GM23338 (cell line): ENCODE results near the gene BRD7. TPM values are rescaled to one million over a fixed set of nuclear protein-coding genes. Genes with fewer than 3 reads are reported as not detected.

ENCODE experiments used
- ATAC-seq: fragments of 200-7000 bp; cut with Tn5 transposase; 3 replicates; pipeline ENCODE4 v1.9.1; 2020
- DNase-seq: peaks from one replicate; pipeline ENCODE4 v3.0.0-alpha.2; 2015; ENCODE audit warnings: low spot score
- H2AFZ ChIP-seq: fragments of 200-600 bp; sonication (generic); 2 replicates; pipeline ENCODE4 v1.8.0; 2016; ENCODE audit warnings: antibody characterized with exemption, mild to moderate bottlenecking, moderate library complexity
- H3F3A ChIP-seq: fragments of 200-600 bp; sonication (generic); replicated peaks from 2 replicates; pipeline ENCODE4 v1.8.0; 2017; ENCODE audit warnings: antibody characterized with exemption, mixed run types, low read depth
- H3K27ac ChIP-seq: fragments of 200-600 bp; sonication (generic); 2 replicates; pipeline ENCODE4 v1.6.1; 2016; ENCODE audit warnings: low read depth
- H3K27me3 ChIP-seq: fragments of 200-600 bp; sonication (generic); 2 replicates; pipeline ENCODE4 v1.8.0; 2016; ENCODE audit warnings: mild to moderate bottlenecking, mixed run types, moderate library complexity; ENCODE audit not compliant: insufficient read depth
- H3K36me3 ChIP-seq: fragments of 200-600 bp; sonication (generic); 2 replicates; pipeline ENCODE4 v1.8.0; 2016; ENCODE audit warnings: mild to moderate bottlenecking; ENCODE audit not compliant: insufficient read depth
- H3K4me1 ChIP-seq: fragments of 200-600 bp; sonication (generic); 2 replicates; pipeline ENCODE4 v1.8.0; 2016; ENCODE audit warnings: mild to moderate bottlenecking, moderate library complexity; ENCODE audit not compliant: insufficient read depth
- H3K4me2 ChIP-seq: fragments of 200-600 bp; sonication (generic); 2 replicates; pipeline ENCODE4 v1.7.1; 2017; ENCODE audit warnings: mixed run types
- H3K4me3 ChIP-seq: fragments of 200-600 bp; sonication (generic); 2 replicates; pipeline ENCODE4 v1.6.1; 2016; ENCODE audit warnings: mixed run types
- H3K79me2 ChIP-seq: fragments of 200-600 bp; sonication (generic); replicated peaks from 2 replicates; pipeline ENCODE4 v1.8.0; 2017; ENCODE audit warnings: mild to moderate bottlenecking; ENCODE audit not compliant: insufficient read depth
- H3K9me2 ChIP-seq: fragments of 200-600 bp; sonication (generic); 2 replicates; pipeline ENCODE4 v1.8.0; 2017; ENCODE audit not compliant: insufficient read depth
- H4K20me1 ChIP-seq: fragments of 200-600 bp; sonication (generic); replicated peaks from 2 replicates; pipeline ENCODE4 v1.8.0; 2017; ENCODE audit warnings: mild to moderate bottlenecking; ENCODE audit not compliant: insufficient read depth
- H3K27ac Mint-ChIP-seq: 2 replicates; pipeline ENCODE4 v1.8.0; 2020; ENCODE audit warnings: inconsistent platforms, mild to moderate bottlenecking, moderate library complexity, mixed read lengths
- H3K27me3 Mint-ChIP-seq: 3 replicates; pipeline ENCODE4 v1.8.0; 2022; ENCODE audit warnings: low read depth, mild to moderate bottlenecking, moderate library complexity, mixed read lengths, inconsistent platforms; ENCODE audit not compliant: insufficient read depth, poor library complexity
- H3K36me3 Mint-ChIP-seq: 3 replicates; pipeline ENCODE4 v1.8.0; 2021; ENCODE audit warnings: low read depth, mild to moderate bottlenecking, inconsistent platforms, moderate library complexity, mixed read lengths
- H3K4me1 Mint-ChIP-seq: 3 replicates; pipeline ENCODE4 v1.8.0; 2020; ENCODE audit warnings: mild to moderate bottlenecking, inconsistent platforms, mixed read lengths
- H3K4me3 Mint-ChIP-seq: 3 replicates; pipeline ENCODE4 v1.8.0; 2021; ENCODE audit warnings: moderate library complexity, mild to moderate bottlenecking, inconsistent platforms, mixed read lengths
- H3K9me3 Mint-ChIP-seq: 3 replicates; pipeline ENCODE4 v1.8.0; 2020; ENCODE audit warnings: moderate library complexity, mild to moderate bottlenecking, inconsistent platforms, mixed read lengths
- CREB1 ChIP-seq: fragments of 250-450 bp; sonication (Bioruptor Pico); IDR thresholded peaks from 2 replicates; pipeline ENCODE4 v1.5.0; 2020; ENCODE audit warnings: low read depth, mild to moderate bottlenecking, moderate library complexity
- EZH2 ChIP-seq: fragments of 200-600 bp; sonication (generic); IDR thresholded peaks from one replicate; pipeline ENCODE4 v1.8.0; 2017; ENCODE audit warnings: antibody characterized with exemption, mild to moderate bottlenecking, low read depth; ENCODE audit not compliant: unreplicated experiment
- EZH2phosphoT487 ChIP-seq: fragments of 200-600 bp; sonication (generic); IDR thresholded peaks from one replicate; pipeline ENCODE4 v1.8.1; 2018; ENCODE audit warnings: antibody characterized with exemption; ENCODE audit not compliant: unreplicated experiment
- JUNB ChIP-seq: IDR thresholded peaks from one replicate; pipeline ENCODE4 v1.6.1; 2016; ENCODE audit warnings: antibody characterized with exemption; ENCODE audit not compliant: unreplicated experiment
- NANOG ChIP-seq: IDR thresholded peaks from 2 replicates; pipeline ENCODE4 v1.6.1; 2016; ENCODE audit warnings: antibody characterized with exemption, borderline replicate concordance
- POLR2AphosphoS5 ChIP-seq: IDR thresholded peaks from 2 replicates; pipeline ENCODE4 v1.6.1; 2016; ENCODE audit warnings: antibody characterized with exemption, low read depth
- STAT1 ChIP-seq: IDR thresholded peaks from one replicate; pipeline ENCODE4 v1.6.1; 2016; ENCODE audit warnings: antibody characterized with exemption; ENCODE audit not compliant: unreplicated experiment
- ZNF331 ChIP-seq: fragments of 250-450 bp; sonication (Bioruptor Pico); IDR thresholded peaks from 2 replicates; pipeline ENCODE4 v1.5.0; 2020; ENCODE audit warnings: low read depth, mild to moderate bottlenecking, moderate library complexity
- polyA plus RNA-seq: library from polyadenylated mRNA; unstranded; fragments of >200 nt; fragmentation: Nextera tagmentation; extraction: Ambion mirVana; gene quantifications from 2 replicates; pipeline ENCODE4 v1.2.1, GENCODE V29; 2016
- total RNA-seq: library from RNA; depleted of rRNA; stranded (reverse); fragments of >200 nt; shearing (Covaris generic); gene quantifications from 2 replicates; pipeline ENCODE4 v1.2.3, GENCODE V29; 2014
- TF ChIP-seq, protein P1 (sequence below): IDR thresholded peaks from one replicate; pipeline ENCODE4 v1.6.1; 2018; ENCODE audit warnings: antibody characterized with exemption; ENCODE audit not compliant: unreplicated experiment
- TF ChIP-seq, protein P2 (sequence below), 2 experiments: fragments of 200-600 bp in 1 of 2; sonication (generic) in 1 of 2; conservative IDR thresholded peaks; 2 replicates each; pipeline versions ENCODE4 v1.5.1 to v1.6.1; 2016 to 2017; ENCODE audit warnings: antibody characterized with exemption in 2 of 2, low read depth in 2 of 2, mild to moderate bottlenecking in 2 of 2, moderate library complexity in 1 of 2
- TF ChIP-seq, protein P3 (sequence below): fragments of 250-450 bp; sonication (Bioruptor Pico); IDR thresholded peaks from 2 replicates; pipeline ENCODE4 v1.5.0; 2020; ENCODE audit warnings: mild to moderate bottlenecking, moderate library complexity

Gene BRD7
- total and polyA plus RNA-seq, 2 experiments from 2014 or later = 93.0 to 149 TPM

DNA sequence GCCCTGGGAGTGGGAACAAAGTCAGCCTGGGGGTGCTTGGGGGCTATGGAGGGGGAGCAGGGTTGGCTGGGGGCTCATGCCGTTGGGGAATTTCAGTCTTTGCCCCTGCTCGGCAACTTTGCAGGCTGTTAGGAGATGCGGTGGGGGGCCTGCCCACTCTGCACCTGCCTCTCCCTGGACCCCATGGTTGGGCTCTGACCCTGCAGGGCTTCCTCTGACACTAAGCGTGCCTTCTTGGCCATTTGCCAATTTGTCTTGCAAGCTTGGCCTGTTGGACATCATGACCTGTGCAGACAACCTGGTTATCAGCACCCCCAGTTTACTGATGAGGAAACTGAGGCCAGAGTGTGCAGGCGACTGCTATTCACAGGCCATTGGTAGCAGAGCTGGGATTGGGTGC lies 87.9 kb downstream of the BRD7 start (continued):
- TF ChIP-seq NANOG (no peak), CREB1 (CRISPR knock-in tag) (no peak)
- TF ChIP-seq, protein P1, sequence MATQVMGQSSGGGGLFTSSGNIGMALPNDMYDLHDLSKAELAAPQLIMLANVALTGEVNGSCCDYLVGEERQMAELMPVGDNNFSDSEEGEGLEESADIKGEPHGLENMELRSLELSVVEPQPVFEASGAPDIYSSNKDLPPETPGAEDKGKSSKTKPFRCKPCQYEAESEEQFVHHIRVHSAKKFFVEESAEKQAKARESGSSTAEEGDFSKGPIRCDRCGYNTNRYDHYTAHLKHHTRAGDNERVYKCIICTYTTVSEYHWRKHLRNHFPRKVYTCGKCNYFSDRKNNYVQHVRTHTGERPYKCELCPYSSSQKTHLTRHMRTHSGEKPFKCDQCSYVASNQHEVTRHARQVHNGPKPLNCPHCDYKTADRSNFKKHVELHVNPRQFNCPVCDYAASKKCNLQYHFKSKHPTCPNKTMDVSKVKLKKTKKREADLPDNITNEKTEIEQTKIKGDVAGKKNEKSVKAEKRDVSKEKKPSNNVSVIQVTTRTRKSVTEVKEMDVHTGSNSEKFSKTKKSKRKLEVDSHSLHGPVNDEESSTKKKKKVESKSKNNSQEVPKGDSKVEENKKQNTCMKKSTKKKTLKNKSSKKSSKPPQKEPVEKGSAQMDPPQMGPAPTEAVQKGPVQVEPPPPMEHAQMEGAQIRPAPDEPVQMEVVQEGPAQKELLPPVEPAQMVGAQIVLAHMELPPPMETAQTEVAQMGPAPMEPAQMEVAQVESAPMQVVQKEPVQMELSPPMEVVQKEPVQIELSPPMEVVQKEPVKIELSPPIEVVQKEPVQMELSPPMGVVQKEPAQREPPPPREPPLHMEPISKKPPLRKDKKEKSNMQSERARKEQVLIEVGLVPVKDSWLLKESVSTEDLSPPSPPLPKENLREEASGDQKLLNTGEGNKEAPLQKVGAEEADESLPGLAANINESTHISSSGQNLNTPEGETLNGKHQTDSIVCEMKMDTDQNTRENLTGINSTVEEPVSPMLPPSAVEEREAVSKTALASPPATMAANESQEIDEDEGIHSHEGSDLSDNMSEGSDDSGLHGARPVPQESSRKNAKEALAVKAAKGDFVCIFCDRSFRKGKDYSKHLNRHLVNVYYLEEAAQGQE = no peak
- TF ChIP-seq, protein P2, sequence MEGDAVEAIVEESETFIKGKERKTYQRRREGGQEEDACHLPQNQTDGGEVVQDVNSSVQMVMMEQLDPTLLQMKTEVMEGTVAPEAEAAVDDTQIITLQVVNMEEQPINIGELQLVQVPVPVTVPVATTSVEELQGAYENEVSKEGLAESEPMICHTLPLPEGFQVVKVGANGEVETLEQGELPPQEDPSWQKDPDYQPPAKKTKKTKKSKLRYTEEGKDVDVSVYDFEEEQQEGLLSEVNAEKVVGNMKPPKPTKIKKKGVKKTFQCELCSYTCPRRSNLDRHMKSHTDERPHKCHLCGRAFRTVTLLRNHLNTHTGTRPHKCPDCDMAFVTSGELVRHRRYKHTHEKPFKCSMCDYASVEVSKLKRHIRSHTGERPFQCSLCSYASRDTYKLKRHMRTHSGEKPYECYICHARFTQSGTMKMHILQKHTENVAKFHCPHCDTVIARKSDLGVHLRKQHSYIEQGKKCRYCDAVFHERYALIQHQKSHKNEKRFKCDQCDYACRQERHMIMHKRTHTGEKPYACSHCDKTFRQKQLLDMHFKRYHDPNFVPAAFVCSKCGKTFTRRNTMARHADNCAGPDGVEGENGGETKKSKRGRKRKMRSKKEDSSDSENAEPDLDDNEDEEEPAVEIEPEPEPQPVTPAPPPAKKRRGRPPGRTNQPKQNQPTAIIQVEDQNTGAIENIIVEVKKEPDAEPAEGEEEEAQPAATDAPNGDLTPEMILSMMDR (conservative IDR thresholded peaks at IDR 0.05; ENCODE audit: low read depth in 2 of 2) = no peak

DNA sequence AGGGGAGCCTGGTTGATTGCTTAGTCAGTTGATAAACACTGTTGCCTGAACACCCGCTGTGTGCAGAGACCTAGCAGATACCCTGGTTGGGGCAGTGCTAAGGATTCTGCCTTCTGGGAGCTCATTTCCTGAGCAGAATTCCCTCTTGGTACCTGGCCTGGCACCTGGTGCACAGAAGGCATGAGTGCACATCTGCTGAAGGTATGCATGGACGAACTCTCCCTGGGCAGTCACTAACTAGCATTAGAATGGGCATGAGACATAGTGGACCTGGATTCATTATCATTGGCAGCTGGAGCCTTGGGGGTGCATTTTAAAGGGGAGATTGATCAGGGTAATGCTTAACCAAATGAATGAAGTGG lies 89.3 kb downstream of the BRD7 start:
- no peak overlapping the region for H3K27ac Mint-ChIP-seq
- Histone ChIP-seq H3K4me1 (peaks cover 11% of the 10 kb centered on the region), H3K36me3 (no peaks in the 10 kb centered on the region), H3K4me2 (peak overlapping the region; percentile 42; the same call in 1 of the 2 replicates), H2AFZ (no peak overlapping the region), H3K79me2 (no peaks in the 10 kb centered on the region), H4K20me1 (no peaks in the 10 kb centered on the region; the same call in 1 of the 2 replicates), H3K4me3 (no peak overlapping the region), H3K9me2 (no peaks in the 10 kb centered on the region), H3F3A (no peaks in the 10 kb centered on the region), H3K27me3 (no peaks in the 10 kb centered on the region), H3K27ac (peak overlapping the region; percentile 36; the same call in 1 of the 2 replicates)
- peaks cover 2% of the 10 kb centered on the region for H3K27me3 Mint-ChIP-seq
- no peaks in the 10 kb centered on the region for H3K9me3 Mint-ChIP-seq
- H3K36me3 Mint-ChIP-seq = no peaks in the 10 kb centered on the region
- no peak for DNase-seq
- peak; percentile 45 for ATAC-seq
- peaks cover 20% of the 10 kb centered on the region for H3K4me1 Mint-ChIP-seq
- H3K4me3 Mint-ChIP-seq = no peak overlapping the region
- TF ChIP-seq, protein P2 (conservative IDR thresholded peaks at IDR 0.05; ENCODE audit: low read depth in 2 of 2) = no peak
- TF ChIP-seq, protein P3, sequence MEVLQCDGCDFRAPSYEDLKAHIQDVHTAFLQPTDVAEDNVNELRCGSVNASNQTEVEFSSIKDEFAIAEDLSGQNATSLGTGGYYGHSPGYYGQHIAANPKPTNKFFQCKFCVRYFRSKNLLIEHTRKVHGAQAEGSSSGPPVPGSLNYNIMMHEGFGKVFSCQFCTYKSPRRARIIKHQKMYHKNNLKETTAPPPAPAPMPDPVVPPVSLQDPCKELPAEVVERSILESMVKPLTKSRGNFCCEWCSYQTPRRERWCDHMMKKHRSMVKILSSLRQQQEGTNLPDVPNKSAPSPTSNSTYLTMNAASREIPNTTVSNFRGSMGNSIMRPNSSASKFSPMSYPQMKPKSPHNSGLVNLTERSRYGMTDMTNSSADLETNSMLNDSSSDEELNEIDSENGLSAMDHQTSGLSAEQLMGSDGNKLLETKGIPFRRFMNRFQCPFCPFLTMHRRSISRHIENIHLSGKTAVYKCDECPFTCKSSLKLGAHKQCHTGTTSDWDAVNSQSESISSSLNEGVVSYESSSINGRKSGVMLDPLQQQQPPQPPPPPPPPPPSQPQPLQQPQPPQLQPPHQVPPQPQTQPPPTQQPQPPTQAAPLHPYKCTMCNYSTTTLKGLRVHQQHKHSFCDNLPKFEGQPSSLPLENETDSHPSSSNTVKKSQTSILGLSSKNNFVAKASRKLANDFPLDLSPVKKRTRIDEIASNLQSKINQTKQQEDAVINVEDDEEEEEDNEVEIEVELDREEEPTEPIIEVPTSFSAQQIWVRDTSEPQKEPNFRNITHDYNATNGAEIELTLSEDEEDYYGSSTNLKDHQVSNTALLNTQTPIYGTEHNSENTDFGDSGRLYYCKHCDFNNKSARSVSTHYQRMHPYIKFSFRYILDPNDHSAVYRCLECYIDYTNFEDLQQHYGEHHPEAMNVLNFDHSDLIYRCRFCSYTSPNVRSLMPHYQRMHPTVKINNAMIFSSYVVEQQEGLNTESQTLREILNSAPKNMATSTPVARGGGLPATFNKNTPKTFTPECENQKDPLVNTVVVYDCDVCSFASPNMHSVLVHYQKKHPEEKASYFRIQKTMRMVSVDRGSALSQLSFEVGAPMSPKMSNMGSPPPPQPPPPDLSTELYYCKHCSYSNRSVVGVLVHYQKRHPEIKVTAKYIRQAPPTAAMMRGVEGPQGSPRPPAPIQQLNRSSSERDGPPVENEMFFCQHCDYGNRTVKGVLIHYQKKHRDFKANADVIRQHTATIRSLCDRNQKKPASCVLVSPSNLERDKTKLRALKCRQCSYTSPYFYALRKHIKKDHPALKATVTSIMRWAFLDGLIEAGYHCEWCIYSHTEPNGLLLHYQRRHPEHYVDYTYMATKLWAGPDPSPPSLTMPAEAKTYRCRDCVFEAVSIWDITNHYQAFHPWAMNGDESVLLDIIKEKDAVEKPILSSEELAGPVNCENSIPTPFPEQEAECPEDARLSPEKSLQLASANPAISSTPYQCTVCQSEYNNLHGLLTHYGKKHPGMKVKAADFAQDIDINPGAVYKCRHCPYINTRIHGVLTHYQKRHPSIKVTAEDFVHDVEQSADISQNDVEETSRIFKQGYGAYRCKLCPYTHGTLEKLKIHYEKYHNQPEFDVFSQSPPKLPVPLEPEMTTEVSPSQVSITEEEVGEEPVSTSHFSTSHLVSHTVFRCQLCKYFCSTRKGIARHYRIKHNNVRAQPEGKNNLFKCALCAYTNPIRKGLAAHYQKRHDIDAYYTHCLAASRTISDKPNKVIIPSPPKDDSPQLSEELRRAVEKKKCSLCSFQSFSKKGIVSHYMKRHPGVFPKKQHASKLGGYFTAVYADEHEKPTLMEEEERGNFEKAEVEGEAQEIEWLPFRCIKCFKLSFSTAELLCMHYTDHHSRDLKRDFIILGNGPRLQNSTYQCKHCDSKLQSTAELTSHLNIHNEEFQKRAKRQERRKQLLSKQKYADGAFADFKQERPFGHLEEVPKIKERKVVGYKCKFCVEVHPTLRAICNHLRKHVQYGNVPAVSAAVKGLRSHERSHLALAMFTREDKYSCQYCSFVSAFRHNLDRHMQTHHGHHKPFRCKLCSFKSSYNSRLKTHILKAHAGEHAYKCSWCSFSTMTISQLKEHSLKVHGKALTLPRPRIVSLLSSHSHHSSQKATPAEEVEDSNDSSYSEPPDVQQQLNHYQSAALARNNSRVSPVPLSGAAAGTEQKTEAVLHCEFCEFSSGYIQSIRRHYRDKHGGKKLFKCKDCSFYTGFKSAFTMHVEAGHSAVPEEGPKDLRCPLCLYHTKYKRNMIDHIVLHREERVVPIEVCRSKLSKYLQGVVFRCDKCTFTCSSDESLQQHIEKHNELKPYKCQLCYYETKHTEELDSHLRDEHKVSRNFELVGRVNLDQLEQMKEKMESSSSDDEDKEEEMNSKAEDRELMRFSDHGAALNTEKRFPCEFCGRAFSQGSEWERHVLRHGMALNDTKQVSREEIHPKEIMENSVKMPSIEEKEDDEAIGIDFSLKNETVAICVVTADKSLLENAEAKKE = no peak
- TF ChIP-seq POLR2AphosphoS5 (no peak), ZNF331 (CRISPR knock-in tag) (no peak), JUNB (no peak), EZH2 (no peak), EZH2phosphoT487 (no peak), NANOG (no peak), STAT1 (no peak)
